ENCODE results near the gene CST6.

Gene CST6

GRCh38 chr11:66042227-66042995 is 30.6 kb downstream of the CST6 start:
- TF ChIP-seq ZNF274 (IDR thresholded peaks at IDR 0.05; ENCODE audit: low read depth, low read length), result no peak
- no peak overlapping the region for H3K4me3 ChIP-seq (ENCODE audit: low read length)

- no peak for TF ChIP-seq ZNF274 (IDR thresholded peaks at IDR 0.05; ENCODE audit: low read depth, low read length)
- H3K4me3 ChIP-seq (ENCODE audit: low read length), result no peak overlapping the region
Measured at GRCh38 chr11:66042996-66043906, 31.4 kb downstream of the CST6 start.

- TF ChIP-seq ZNF274 (IDR thresholded peaks at IDR 0.05; ENCODE audit: low read depth, low read length), result no peak
- no peak overlapping the region for H3K4me3 ChIP-seq (ENCODE audit: low read length)
Measured at GRCh38 chr11:66044757-66045156, 32.9 kb downstream of the CST6 start.

GRCh38 chr11:66045177-66045639 is 33.4 kb downstream of the CST6 start:
- no peak for TF ChIP-seq ZNF274 (IDR thresholded peaks at IDR 0.05; ENCODE audit: low read depth, low read length)
- no peak overlapping the region for H3K4me3 ChIP-seq (ENCODE audit: low read length)

- no peak for TF ChIP-seq ZNF274 (IDR thresholded peaks at IDR 0.05; ENCODE audit: low read depth, low read length)
- H3K4me3 ChIP-seq (ENCODE audit: low read length), result no peak overlapping the region
Measured at GRCh38 chr11:66046901-66047300, 35.1 kb downstream of the CST6 start.

- H3K4me3 ChIP-seq (ENCODE audit: low read length), result no peak overlapping the region
- TF ChIP-seq ZNF274 (IDR thresholded peaks at IDR 0.05; ENCODE audit: low read depth, low read length), result no peak
Measured at GRCh38 chr11:66047541-66048365, 35.9 kb downstream of the CST6 start.

GRCh38 chr11:66048547-66049323 is 36.9 kb downstream of the CST6 start, which contains the start of gene GAL3ST3:
Gene GAL3ST3 (minus strand): TSS chr11:66049161. CDS start chr11:66045415, 3,746 bp downstream.
- H3K4me3 ChIP-seq (ENCODE audit: low read length), result no peak within 1 kb of the TSS
- TF ChIP-seq ZNF274 (IDR thresholded peaks at IDR 0.05; ENCODE audit: low read depth, low read length), result no peak

GRCh38 chr11:66050581-66051231 is 38.9 kb downstream of the CST6 start:
- no peak overlapping the region for H3K4me3 ChIP-seq (ENCODE audit: low read length)
- no peak for TF ChIP-seq ZNF274 (IDR thresholded peaks at IDR 0.05; ENCODE audit: low read depth, low read length)

GRCh38 chr11:66051371-66051765 is 39.6 kb downstream of the CST6 start:
- no peak for TF ChIP-seq ZNF274 (IDR thresholded peaks at IDR 0.05; ENCODE audit: low read depth, low read length)
- H3K4me3 ChIP-seq (ENCODE audit: low read length), result peak overlapping the region; percentile 59; the same call in 1 of the 2 replicates

GRCh38 chr11:66051766-66052663 is 40.2 kb downstream of the CST6 start, which contains the start of gene SF3B2:
Gene SF3B2 (plus strand): TSS chr11:66052364. CDS start chr11:66052385, 21 bp downstream.
- no peak for TF ChIP-seq ZNF274 (IDR thresholded peaks at IDR 0.05; ENCODE audit: low read depth, low read length)
- H3K4me3 ChIP-seq (ENCODE audit: low read length), result peak within 1 kb of the TSS; percentile 92

- TF ChIP-seq ZNF274 (IDR thresholded peaks at IDR 0.05; ENCODE audit: low read depth, low read length), result no peak
- peak overlapping the region; percentile 92 for H3K4me3 ChIP-seq (ENCODE audit: low read length)
Measured at GRCh38 chr11:66052664-66052982, 40.8 kb downstream of the CST6 start.

- H3K4me3 ChIP-seq (ENCODE audit: low read length), result no peak overlapping the region
- TF ChIP-seq ZNF274 (IDR thresholded peaks at IDR 0.05; ENCODE audit: low read depth, low read length), result no peak
Measured at GRCh38 chr11:66055021-66055420, 43.2 kb downstream of the CST6 start.
